ENCODE measurements around the gene SND1. TPM values are rescaled to one million over a fixed set of nuclear protein-coding genes. Genes with fewer than 3 reads are reported as not detected.

SND1 gene
- total and polyA plus RNA-seq, 10 donors, result 61.7 to 173 (median 116) TPM

- intact Hi-C loops (cut with DNase I; ENCODE audit: low total_unique reads), result no loop called here
- Histone ChIP-seq H3K36me3 (no peaks in the 10 kb centered on the region), H3K4me1 (peaks cover 0 to 20% (median 5%) of the 10 kb centered on the region in 6 donors), H3K27me3 (replicated peaks in 1 of 7) (peaks cover 0 to 3% (median 0%) of the 10 kb centered on the region in 7 donors), H3K27ac (no peak overlapping the region), H3K4me3 (no peak overlapping the region), H3K9me3 (no peaks in the 10 kb centered on the region)
- DNase-seq, result no peak
- TF ChIP-seq CTCF (IDR thresholded peaks at IDR 0.05 in 8 of 11, conservative IDR thresholded peaks at IDR 0.05 in 3 of 11) (no peak), POLR2A (IDR thresholded peaks at IDR 0.05) (no peak), POLR2AphosphoS5 (IDR thresholded peaks at IDR 0.05) (no peak)
- 87 to 97% (median 90%) methylated on average over 3 of the region's 3 CpGs for WGBS, 5 donors
Measured at GRCh38 chr7:128128401-128128800, 476.4 kb downstream of the SND1 start.

- intact Hi-C loops (cut with DNase I; ENCODE audit: low total_unique reads), result no loop called here
- Histone ChIP-seq H3K4me1 (peaks cover 0 to 19% (median 6%) of the 10 kb centered on the region in 6 donors), H3K27me3 (replicated peaks in 1 of 7) (peaks cover 0 to 12% (median 3%) of the 10 kb centered on the region in 7 donors), H3K27ac (peak overlapping the region in 2 of 8 donors; percentile 11 to 29), H3K9me3 (no peaks in the 10 kb centered on the region), H3K4me3 (peak overlapping the region in 1 of 8 donors; percentile 45), H3K36me3 (no peaks in the 10 kb centered on the region)
- TF ChIP-seq CTCF (IDR thresholded peaks at IDR 0.05 in 8 of 11, conservative IDR thresholded peaks at IDR 0.05 in 3 of 11) (no peak), POLR2A (IDR thresholded peaks at IDR 0.05) (no peak), POLR2AphosphoS5 (IDR thresholded peaks at IDR 0.05) (no peak)
- DNase-seq, result no peak
- 59 to 69% (median 63%) methylated on average over 12 of the region's 12 CpGs for WGBS, 5 donors
Measured at GRCh38 chr7:128129224-128129864, 477.4 kb downstream of the SND1 start.

- 84 to 91% (median 89%) methylated on average over 2 of the region's 2 CpGs for WGBS, 5 donors
- intact Hi-C loops (cut with DNase I; ENCODE audit: low total_unique reads), result loop anchor here (10.0 kb wide), 1 partner anchor 426 kb away; no protein-coding TSS in a partner anchor
- no peak overlapping the region for H3K4me3 ChIP-seq
- no peak for DNase-seq
- H3K4me1 ChIP-seq, result peaks cover 7 to 29% (median 18%) of the 10 kb centered on the region in 6 donors
- H3K36me3 ChIP-seq, result no peaks in the 10 kb centered on the region
- no peaks in the 10 kb centered on the region for H3K9me3 ChIP-seq
- TF ChIP-seq POLR2AphosphoS5 (IDR thresholded peaks at IDR 0.05) (no peak), POLR2A (IDR thresholded peaks at IDR 0.05) (no peak), CTCF (IDR thresholded peaks at IDR 0.05 in 8 of 11, conservative IDR thresholded peaks at IDR 0.05 in 3 of 11) (no peak)
- H3K27ac ChIP-seq, result no peak overlapping the region
- H3K27me3 ChIP-seq (replicated peaks in 1 of 7), result peaks cover 0 to 28% (median 10%) of the 10 kb centered on the region in 7 donors
Measured at GRCh38 chr7:128131115-128131514, 479.1 kb downstream of the SND1 start.

- no peak for DNase-seq
- Histone ChIP-seq H3K4me3 (no peak overlapping the region), H3K4me1 (peaks cover 8 to 33% (median 22%) of the 10 kb centered on the region in 6 donors), H3K27ac (peak overlapping the region in 2 of 8 donors; percentile 42 to 54), H3K27me3 (replicated peaks in 1 of 7) (peaks cover 0 to 34% (median 10%) of the 10 kb centered on the region in 7 donors), H3K36me3 (no peaks in the 10 kb centered on the region), H3K9me3 (no peaks in the 10 kb centered on the region)
- intact Hi-C loops (cut with DNase I; ENCODE audit: low total_unique reads), result loop anchor here (10.0 kb wide), 1 partner anchor 427 kb away; no protein-coding TSS in a partner anchor
- 58 to 74% (median 67%) methylated on average over 4 of the region's 4 CpGs for WGBS, 5 donors
- no peak for TF ChIP-seq POLR2A (IDR thresholded peaks at IDR 0.05)
- no peak for TF ChIP-seq POLR2AphosphoS5 (IDR thresholded peaks at IDR 0.05)
- no peak for TF ChIP-seq CTCF (IDR thresholded peaks at IDR 0.05 in 8 of 11, conservative IDR thresholded peaks at IDR 0.05 in 3 of 11)
Measured at GRCh38 chr7:128131731-128132130, 479.7 kb downstream of the SND1 start.
